Esophagus (tissue), 2 donors: Measurements from ENCODE around the gene PARD3. TPM values are rescaled to one million over a fixed set of nuclear protein-coding genes. Genes with fewer than 3 reads are reported as not detected.
A peak's percentile ranks its signal among the peaks of the same experiment; 100 is the strongest.
"Not testable (repeated sequence)": the region's sequence is repeated elsewhere in the genome, so short reads cannot be mapped to it uniquely, and the experiment has no call there.

Experiments used
- H3K27ac ChIP-seq, 2 donors: one replicate each; pipeline ENCODE4 v1.5.1; 2013; ENCODE audit warnings: low read depth in 2 of 2, mild to moderate bottlenecking in 2 of 2, inconsistent platforms in 1 of 2, low read length in 1 of 2, moderate library complexity in 1 of 2
- H3K27me3 ChIP-seq, 2 donors: one replicate each; pipeline ENCODE4 v1.6.1; 2013; ENCODE audit warnings: low read length in 2 of 2, control low read depth in 1 of 2, mild to moderate bottlenecking in 1 of 2; ENCODE audit not compliant: insufficient read depth in 2 of 2, control insufficient read depth in 1 of 2
- H3K36me3 ChIP-seq, 2 donors: one replicate each; pipeline ENCODE4 v1.6.1; 2013; ENCODE audit warnings: low read length in 1 of 2; ENCODE audit not compliant: control insufficient read depth in 2 of 2, insufficient read depth in 2 of 2
- H3K4me1 ChIP-seq, 2 donors: one replicate each; pipeline ENCODE4 v1.6.1; 2013; ENCODE audit warnings: low read length in 1 of 2; ENCODE audit not compliant: control insufficient read depth in 2 of 2, insufficient read depth in 2 of 2
- H3K4me3 ChIP-seq, 2 donors: one replicate each; pipeline ENCODE4 v1.5.1; 2013; ENCODE audit warnings: low read length in 2 of 2, mild to moderate bottlenecking in 2 of 2, low read depth in 1 of 2, moderate library complexity in 1 of 2
- H3K9me3 ChIP-seq, 2 donors: one replicate each; pipeline ENCODE4 v1.6.1; 2013; ENCODE audit warnings: mild to moderate bottlenecking in 2 of 2, low read depth in 1 of 2, low read length in 1 of 2, moderate library complexity in 1 of 2; ENCODE audit not compliant: control insufficient read depth in 2 of 2, insufficient read depth in 1 of 2
- WGBS, 2 donors: extraction: QIAGEN DNeasy Blood & Tissue Kit; methylation state at CpG; one replicate each; pipeline ENCODE4 v1.1.7; 2013; 5-methylcytosine and 5-hydroxymethylcytosine counted together
- polyA plus RNA-seq, 2 donors: library from polyadenylated mRNA; stranded (reverse); fragments of 200-250 nt; gene quantifications; one replicate each; pipeline ENCODE4 v1.2.3, GENCODE V29; 2013
- donor health status: healthy with polysubstance abuse.
- donor health status: Bipolar disorder and iron deficiency.

PARD3 gene
- polyA plus RNA-seq, 2 donors = 40.3 to 71.3 TPM

- H3K4me3 ChIP-seq = no peak overlapping the region
- WGBS, 2 donors = 85 to 95% methylated on average over 2 of the region's 2 CpGs
- H3K4me1 ChIP-seq = no peaks in the 10 kb centered on the region
- H3K36me3 ChIP-seq = no peaks in the 10 kb centered on the region
- no peaks in the 10 kb centered on the region for H3K9me3 ChIP-seq
- no peaks in the 10 kb centered on the region for H3K27me3 ChIP-seq
- H3K27ac ChIP-seq = no peak overlapping the region
Measured at GRCh38 chr10:34449836-34450235, 365.3 kb downstream of the PARD3 start.

DNA sequence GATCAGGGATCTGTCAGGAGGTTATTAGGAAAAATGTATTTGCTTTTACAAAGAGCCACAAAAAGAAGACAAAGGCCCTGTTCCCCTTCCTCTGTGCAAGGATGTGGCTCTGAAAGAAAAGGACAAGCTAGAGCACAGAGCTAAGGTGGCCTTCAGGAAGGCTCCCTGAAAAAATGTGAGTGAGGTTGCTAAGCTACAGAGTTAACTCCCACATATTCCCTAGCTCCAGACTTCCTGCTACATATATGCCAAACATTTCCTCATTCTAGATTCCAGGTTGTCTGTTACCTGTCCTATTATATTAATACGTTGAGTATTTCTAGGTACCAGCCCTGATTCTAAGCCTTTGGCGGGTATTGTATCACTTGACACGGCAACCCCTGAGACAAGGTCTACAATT, 369.0 kb downstream of the PARD3 start:
- no peak overlapping the region for H3K4me3 ChIP-seq
- H3K36me3 ChIP-seq = no peaks in the 10 kb centered on the region
- no peak overlapping the region for H3K27ac ChIP-seq
- no peaks in the 10 kb centered on the region for H3K4me1 ChIP-seq
- WGBS, 2 donors = 93 to 94% methylated on average over 3 of the region's 3 CpGs
- H3K9me3 ChIP-seq = no peaks in the 10 kb centered on the region
- no peaks in the 10 kb centered on the region for H3K27me3 ChIP-seq

GRCh38 chr10:34444223-34445183, 370.6 kb downstream of the PARD3 start:
- Histone ChIP-seq H3K4me1 (no peaks in the 10 kb centered on the region), H3K9me3 (no peaks in the 10 kb centered on the region), H3K4me3 (no peak overlapping the region), H3K27ac (no peak overlapping the region), H3K27me3 (no peaks in the 10 kb centered on the region), H3K36me3 (no peaks in the 10 kb centered on the region)
- 86 to 90% methylated on average over 4 of the region's 4 CpGs for WGBS, 2 donors

DNA sequence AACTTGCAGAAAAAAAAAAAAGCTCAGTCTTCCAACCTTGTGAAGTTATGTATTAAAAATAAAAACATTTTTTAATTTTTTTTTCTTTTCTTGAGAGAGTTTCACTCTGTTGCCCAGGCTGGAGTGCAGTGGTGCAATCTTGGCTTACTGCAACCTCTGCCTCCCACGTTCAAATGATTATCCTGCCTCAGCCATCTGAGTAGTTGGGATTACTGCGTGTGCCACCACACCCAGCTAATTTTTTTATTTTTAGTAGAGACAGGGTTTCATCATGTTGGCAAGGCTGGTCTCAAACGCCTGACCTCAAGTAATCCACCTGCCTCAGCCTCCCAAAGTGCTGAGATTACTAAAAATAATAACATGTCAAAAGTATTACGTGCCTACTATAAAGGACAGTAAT, 375.7 kb downstream of the PARD3 start:
- H3K4me3 ChIP-seq, H3K27ac ChIP-seq, H3K9me3 ChIP-seq, H3K27me3 ChIP-seq, H3K4me1 ChIP-seq, H3K36me3 ChIP-seq: not testable (repeated sequence)
- WGBS, 2 donors = 40 to 62% methylated on average over 4 of the region's 4 CpGs

DNA sequence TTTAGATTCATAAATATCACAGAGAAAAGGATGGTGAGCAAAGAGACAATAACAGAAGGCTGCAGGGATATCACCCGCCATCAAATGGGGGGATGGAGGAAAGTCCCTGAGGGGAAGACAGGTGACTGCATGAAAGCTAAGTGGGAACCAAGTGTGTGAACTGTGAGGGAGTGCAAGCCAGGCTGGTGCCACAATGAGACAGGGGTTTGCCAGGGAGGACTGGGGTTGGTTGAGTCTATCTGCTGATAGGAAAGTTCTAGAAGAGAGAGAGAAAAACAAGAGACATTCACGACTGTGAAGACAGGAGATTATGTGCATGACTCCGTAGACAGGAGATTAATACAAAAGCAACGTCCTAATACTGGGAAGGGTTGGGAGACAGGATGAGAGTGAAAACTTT, 376.4 kb downstream of the PARD3 start:
- Histone ChIP-seq H3K27me3 (no peaks in the 10 kb centered on the region), H3K4me3 (no peak overlapping the region), H3K36me3 (no peaks in the 10 kb centered on the region), H3K9me3 (no peaks in the 10 kb centered on the region), H3K27ac (no peak overlapping the region), H3K4me1 (peaks cover 0 to 6% of the 10 kb centered on the region in 2 donors)
- WGBS, 2 donors = 77 to 85% methylated on average over 4 of the region's 4 CpGs

GRCh38 chr10:34437906-34438305, 377.2 kb downstream of the PARD3 start:
- Histone ChIP-seq H3K9me3 (no peaks in the 10 kb centered on the region), H3K36me3 (no peaks in the 10 kb centered on the region), H3K4me1 (peaks cover 0 to 6% of the 10 kb centered on the region in 2 donors), H3K27me3 (no peaks in the 10 kb centered on the region), H3K27ac (no peak overlapping the region), H3K4me3 (no peak overlapping the region)
- 70 to 73% methylated on average over 5 of the region's 5 CpGs for WGBS, 2 donors

DNA sequence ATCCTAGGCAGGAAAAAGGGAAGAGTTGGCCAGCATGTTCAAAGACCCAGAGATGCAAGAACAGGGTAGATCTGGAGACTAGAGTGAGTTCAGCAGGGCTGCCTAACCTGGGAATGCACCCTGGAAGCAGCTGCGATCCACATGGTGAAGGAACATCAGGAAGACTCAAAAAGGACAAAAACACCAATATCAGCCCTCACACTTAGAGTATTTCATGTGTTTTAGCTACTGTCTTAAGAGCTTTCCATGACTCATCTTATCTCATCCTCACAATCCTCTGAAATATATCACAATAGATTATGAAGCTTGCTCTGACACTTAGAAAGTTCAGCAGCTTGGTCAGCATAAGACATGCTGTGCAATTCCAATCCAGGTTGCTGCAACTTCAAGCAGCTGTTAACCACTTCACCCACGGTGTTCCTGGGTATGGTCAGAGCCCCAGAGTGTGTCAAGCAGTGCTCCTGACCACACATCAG, 380.9 kb downstream of the PARD3 start:
- Histone ChIP-seq H3K4me1 (peaks cover 0 to 6% of the 10 kb centered on the region in 2 donors), H3K9me3 (no peaks in the 10 kb centered on the region), H3K36me3 (no peaks in the 10 kb centered on the region), H3K27ac (peak overlapping the region in 1 of 2 donors; percentile 40), H3K4me3 (no peak overlapping the region), H3K27me3 (no peaks in the 10 kb centered on the region)
- WGBS, 2 donors = 59 to 61% methylated on average over 2 of the region's 2 CpGs

DNA sequence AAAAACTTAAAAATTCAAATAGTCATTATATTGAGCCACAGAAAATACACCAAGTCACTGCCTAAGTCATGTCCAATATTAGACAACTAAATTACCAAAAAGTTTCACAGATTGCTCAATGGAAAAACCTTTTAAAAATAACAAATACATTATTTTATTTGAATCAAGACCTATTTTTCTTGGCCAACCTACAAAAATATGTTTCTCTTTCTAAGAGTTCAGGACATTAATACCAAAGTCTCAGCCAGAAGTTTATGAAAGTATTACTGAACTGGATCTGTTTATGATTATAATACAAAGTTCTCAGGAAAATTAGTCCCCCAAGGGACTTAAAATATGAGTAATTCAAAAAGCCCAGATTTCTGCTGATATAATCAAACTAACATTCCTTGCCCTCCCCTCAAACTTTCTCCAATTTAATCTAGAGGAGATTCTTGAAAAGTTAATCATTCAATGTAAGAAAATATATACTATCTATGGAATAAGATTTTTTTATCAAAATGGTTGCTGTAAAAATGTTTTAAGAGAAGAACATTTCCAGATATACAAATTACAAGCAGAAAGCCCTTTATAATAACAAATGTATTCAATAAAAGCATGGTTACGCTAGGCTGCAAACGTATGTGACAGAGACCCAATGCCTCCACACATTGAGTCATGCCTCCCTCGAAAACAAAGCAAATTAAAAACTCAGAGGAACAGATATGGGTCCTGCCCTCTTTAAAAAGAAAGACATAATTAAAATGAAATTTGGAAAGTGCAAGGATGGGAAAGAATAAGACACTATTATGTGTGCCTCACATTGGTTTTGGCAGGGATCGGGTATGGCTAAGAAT, 381.6 kb downstream of the PARD3 start:
- H3K27me3 ChIP-seq = no peaks in the 10 kb centered on the region
- 52 to 59% methylated on average over 4 of the region's 4 CpGs for WGBS, 2 donors
- no peaks in the 10 kb centered on the region for H3K9me3 ChIP-seq
- no peak overlapping the region for H3K4me3 ChIP-seq
- peak overlapping the region in 1 of 2 donors; percentile 40 for H3K27ac ChIP-seq
- peaks cover 0 to 6% of the 10 kb centered on the region in 2 donors for H3K4me1 ChIP-seq
- H3K36me3 ChIP-seq = no peaks in the 10 kb centered on the region

DNA sequence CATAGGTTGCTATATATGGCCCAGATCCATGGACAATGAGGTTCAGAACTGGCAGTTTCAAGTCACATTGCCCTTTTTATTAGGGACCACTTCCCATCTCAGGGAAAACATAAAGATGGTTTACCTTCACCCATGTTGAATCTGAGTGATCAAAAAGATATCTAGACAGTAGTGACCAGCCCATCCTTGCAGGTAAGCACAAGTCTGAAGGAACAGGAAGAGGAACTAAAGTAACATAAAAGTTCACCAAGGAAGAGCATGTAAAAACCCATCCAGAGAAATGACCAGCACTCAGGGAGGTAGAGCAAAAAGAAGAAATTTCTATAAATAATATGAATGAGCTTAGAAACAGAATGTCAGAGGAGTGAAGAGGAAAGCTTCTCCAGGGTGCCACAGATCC, 382.5 kb downstream of the PARD3 start:
- Histone ChIP-seq H3K4me3 (no peak overlapping the region), H3K27me3 (no peaks in the 10 kb centered on the region), H3K27ac (no peak overlapping the region), H3K4me1 (peaks cover 0 to 6% of the 10 kb centered on the region in 2 donors), H3K9me3 (no peaks in the 10 kb centered on the region), H3K36me3 (no peaks in the 10 kb centered on the region)
